ENCODE measurements around the gene PXDC1. TPM values are rescaled to one million over a fixed set of nuclear protein-coding genes. Genes with fewer than 3 reads are reported as not detected.
"Not testable (repeated sequence)": the region's sequence is repeated elsewhere in the genome, so short reads cannot be mapped to it uniquely, and the experiment has no call there.

Gene PXDC1
- total RNA-seq, 1 donor, result 39.4 TPM

GRCh38 chr6:3678946-3679345 is 72.6 kb downstream of the PXDC1 start:
- DNase-seq (ENCODE audit: low read depth), result no peak
- TF ChIP-seq CTCF (IDR thresholded peaks at IDR 0.05; ENCODE audit: insufficient read depth, low read length), result no peak
- no peak overlapping the region for H3K4me3 ChIP-seq (ENCODE audit: low read depth, low read length)

- DNase-seq (ENCODE audit: low read depth), result not testable (repeated sequence)
These were observed 73.8 kb downstream of the PXDC1 start for GRCh38 chr6:3677751-3678150.

DNA sequence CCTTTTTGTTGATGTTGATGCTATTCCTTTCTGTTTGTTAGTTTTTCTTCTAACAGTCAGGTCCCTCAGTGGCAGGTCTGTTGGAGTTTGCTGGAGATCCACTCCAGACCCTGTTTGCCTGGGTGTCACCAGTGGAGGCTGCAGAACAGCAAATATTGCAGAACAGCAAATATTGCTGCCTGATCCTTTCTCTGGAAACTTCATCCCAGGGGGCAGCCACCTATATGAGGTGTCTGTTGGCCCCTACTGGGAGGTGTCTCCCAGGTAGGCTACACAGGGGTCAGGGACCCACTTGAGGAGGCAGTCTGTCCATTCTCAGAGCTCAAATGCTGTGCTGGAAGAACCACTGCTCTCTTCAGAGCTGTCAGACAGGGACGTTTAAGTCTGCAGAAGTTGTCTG is 74.2 kb downstream of the PXDC1 start:
- H3K4me3 ChIP-seq (ENCODE audit: low read depth, low read length); DNase-seq (ENCODE audit: low read depth): not testable (repeated sequence)

More at GRCh38 chr6:3677751-3678150, 73.8 kb downstream of the PXDC1 start:
- not testable (repeated sequence) for H3K4me3 ChIP-seq (ENCODE audit: low read depth, low read length)

Small RNA genes lying within 50 kb of the gene (small RNA-seq; reads per million reads assigned to genes)
- not detected for gene AL033523.1

Other genes starting within 250 kb of the PXDC1 start
- gene FAM50B, start 97.7 kb upstream of the PXDC1 start, total RNA-seq (ENCODE audit: low replicate concordance), result 6.0 and 7.4 TPM in 2 replicates